Dermis microvascular lymphatic vessel endothelial cell (primary cell): Measurements from ENCODE around the gene ESF1. TPM values are rescaled to one million over a fixed set of nuclear protein-coding genes. Genes with fewer than 3 reads are reported as not detected.
"Not testable (repeated sequence)": the region's sequence is repeated elsewhere in the genome, so short reads cannot be mapped to it uniquely, and the experiment has no call there.

Experiments
- DNase-seq, 2 donors: peaks; one replicate each; pipeline versions ENCODE4 v3.0.0 to v3.0.0-alpha.2; 2010; ENCODE audit warnings: low read depth in 2 of 2
- total RNA-seq: library from RNA; depleted of rRNA; stranded (reverse); fragments of >200 nt; gene quantifications from 2 replicates; pipeline ENCODE4 v1.2.1, GENCODE V29; 2014

Gene ESF1
- total RNA-seq, 1 donor from 2014 or later, result 4.5 TPM

GRCh38 chr20:13739731-13740649, 44.7 kb downstream of the ESF1 start:
- DNase-seq, result no peak

GRCh38 chr20:13738187-13738586, 46.5 kb downstream of the ESF1 start:
- DNase-seq, result not testable (repeated sequence)

GRCh38 chr20:13736436-13737191, 48.1 kb downstream of the ESF1 start:
- DNase-seq, result no peak

GRCh38 chr20:13735826-13736225, 48.9 kb downstream of the ESF1 start:
- DNase-seq, result no peak

DNA sequence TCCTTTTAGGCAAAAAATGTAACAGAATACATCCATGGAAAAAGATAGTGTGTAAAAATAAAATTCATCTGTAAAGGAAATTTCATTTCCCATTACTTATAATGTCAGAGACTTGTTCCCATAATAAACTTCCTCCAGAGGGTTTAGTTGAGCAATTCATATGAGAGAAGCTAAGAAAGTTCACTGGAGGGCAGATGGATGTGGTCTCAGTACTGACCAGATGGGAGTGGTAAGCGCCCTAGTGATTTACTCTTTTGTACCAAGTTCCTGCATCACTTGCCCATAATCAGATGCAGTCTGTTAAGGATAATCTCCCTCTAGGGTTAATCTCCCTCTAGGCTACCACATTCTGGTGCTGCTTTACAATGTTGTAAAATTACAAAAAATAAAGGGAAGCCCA, 61.7 kb downstream of the ESF1 start:
- DNase-seq, result no peak

GRCh38 chr20:13718171-13718570, 66.5 kb downstream of the ESF1 start:
- DNase-seq, result no peak

DNA sequence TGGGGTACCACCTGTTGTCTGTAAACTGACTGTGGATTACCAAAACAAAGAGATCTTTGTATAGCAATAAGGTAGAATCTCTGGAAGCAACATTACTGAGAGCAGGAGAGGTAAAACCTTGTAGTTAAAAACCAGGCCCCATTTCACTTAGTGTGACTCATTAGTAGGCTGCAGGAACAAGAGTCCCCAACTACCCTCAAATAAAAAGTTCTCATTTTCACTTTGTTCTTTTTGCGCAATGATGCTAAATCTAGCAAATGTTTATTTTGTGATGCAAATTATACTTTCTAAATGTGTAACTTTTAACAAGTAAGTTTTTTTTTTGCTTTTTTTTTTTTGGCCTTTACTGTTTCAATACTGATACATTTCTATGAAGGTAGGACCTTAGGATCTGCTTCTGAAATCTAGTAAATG, 67.1 kb downstream of the ESF1 start:
- DNase-seq, result no peak

DNA sequence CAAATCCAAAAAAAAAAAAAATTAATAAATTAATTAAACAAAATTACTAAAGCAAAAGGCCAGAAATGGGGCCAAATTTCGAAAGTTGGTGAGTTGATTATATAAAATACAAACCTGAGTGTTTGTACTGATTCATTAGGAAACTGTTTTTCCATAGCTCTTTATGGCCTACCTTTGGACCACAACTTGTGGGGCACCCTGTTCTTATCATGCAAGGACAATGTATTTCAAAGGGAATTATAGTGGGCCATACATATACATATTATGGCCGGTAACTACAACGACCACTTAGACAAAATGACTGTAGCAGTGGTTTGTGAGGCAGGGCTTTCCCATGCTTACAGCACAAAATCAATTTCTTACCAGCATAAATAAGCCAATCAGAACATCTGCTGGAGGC, 69.5 kb downstream of the ESF1 start:
- DNase-seq, result no peak

GRCh38 chr20:13708234-13708633, 76.5 kb downstream of the ESF1 start:
- no peak for DNase-seq

DNA sequence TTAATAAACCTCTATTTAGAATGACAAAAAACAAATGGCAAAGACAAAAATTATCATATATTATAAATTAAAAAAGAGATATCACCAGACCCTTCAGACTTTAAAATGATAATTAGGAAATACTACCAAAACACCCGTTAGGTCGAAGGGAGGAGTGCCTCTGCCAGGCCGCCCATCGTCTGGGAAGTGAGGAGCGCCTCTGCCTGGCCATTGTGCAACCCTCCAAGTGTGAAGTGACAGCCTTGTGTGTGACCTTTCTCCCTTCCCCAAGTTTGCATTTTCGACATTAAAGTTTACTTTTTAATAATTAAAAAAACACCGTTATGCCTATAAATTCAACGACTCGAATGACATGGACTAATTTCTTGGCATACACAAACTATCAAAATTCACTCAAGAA, 81.5 kb downstream of the ESF1 start:
- no peak for DNase-seq

DNA sequence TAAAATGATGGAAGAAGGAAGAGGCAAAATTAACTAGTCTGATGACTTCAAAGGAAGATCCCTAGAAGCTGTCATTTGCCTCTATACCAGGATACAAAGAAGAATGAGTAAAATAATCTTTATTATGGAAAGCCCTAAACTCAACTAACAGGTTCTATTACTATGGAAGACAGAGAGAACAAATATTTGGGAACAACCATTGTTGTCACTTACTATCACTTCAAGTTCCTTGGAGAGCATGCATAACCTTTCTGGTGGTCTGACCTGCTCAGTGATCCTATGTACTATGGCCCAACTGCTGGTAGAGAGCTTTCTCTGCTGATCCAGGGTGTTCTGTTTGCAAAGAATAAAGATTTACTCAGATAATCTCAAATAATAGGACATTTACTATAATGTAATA, 83.2 kb downstream of the ESF1 start:
- no peak for DNase-seq

DNA sequence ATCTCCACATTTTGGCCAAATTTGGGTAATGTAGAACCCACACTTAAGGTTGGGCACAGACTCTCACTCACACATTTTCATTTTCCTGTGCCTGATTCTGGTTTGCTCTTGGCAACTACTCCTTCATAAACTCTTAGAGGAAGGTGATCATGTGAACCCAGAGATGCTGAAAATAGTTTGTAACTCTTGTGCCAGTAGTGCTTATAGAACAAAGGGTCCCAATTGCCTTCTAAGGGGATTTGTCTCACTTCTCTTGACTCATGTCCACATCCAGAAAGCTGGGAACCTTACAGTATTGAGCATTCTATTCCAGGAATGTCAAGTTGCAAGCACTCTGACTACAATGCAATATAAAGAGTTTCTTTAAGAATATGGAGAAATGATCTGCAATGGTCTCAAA, 84.0 kb downstream of the ESF1 start:
- DNase-seq, result no peak

DNA sequence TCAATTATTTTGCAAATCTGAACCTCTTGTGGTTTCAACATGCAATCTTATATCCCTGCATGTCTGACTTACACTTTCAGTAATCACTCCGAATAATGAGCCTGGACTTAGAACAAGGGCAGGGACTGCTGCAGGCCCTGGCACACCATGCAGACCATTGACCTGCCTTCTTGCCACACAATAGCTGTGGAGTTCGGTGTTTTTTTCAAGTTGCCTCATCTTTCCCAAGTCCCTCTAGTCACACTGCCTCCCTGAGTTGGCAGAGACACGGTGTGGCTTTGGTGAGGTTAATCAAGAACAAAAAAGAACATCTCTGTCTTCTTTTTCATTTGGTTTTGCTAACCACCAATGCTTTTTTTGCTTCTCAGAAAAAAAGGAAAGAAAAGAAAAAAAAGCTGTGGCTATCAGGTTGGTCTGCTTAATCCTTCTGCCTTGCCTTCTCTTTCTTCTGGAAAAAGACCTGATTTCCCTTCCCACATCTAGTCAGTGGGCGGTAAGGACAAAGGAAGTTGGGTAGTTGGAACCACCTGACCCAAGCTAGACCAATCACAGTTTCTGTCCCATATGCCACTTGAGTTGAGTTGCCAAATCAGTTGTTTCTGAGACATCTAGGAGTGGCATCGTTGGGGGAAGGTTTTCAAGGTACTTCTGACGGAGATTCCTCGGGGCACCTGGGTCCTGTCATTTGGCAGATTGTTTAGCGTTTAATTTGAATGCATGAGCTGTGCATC, 90.1 kb downstream of the ESF1 start:
- no peak for DNase-seq

DNA sequence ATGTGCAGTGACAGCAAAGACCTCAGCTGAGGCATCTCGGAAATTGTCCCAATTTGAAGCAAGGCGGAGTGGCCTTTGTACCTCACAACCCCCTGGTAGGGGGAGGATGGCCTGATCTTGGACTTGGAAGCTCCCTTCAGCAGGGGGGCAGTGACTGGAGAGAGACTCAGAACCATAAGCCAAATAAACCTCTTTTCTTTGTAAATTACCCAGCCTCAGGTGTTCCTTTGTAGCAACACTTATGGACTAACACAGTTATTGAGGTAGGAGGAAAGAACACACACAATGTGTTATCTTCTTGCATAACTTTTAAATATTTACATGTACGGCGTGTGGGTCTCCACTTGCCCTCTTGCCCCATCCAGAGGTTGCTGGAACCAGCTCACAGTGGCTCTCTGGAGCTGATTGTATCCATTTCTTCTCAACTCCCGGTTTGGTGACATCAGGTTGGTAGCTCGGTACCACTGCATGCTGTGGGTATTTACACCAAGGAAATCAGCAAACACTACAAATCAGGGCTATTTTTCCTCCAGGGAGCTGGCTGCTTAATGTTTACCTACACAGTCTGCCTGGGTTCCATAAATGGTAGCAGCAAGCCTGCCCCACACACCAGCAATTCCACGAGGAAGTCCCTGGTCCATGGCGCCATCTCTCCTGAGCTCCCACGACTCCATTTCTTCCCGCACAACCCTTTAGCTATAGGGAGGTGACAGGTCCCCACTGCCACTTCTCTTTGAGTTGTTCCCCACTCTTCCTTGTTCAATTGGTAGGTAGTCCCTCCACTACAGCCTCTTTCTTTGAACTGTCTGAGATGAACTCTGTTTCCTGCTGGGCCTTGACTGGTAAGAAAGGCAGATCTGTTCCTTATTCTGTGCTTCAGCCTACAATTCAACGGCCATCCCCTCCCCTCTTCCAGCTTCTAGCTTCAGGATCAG, 91.7 kb downstream of the ESF1 start:
- DNase-seq, result no peak

DNA sequence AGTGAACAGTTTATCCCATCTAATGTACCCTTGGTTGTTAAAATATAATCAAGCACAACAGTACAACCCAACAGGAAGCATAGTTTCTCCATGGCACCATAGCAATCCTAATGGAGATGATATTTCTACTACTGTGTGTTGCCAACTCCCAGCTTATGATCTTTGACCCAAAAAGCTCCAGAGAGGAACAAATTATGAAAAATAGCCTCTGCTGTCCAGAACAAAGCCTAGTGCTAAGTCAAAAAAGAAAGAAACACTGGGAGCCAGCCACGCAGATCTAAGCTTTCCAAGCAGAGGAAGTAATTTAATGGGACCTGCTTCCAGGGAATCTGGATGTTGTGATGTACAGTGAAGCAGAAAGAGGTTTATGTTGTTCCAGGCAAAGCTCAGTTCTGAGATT, 93.8 kb downstream of the ESF1 start:
- DNase-seq, result no peak

- DNase-seq, result no peak
Observed at GRCh38 chr20:13687815-13688214, 96.9 kb downstream of the ESF1 start.

GRCh38 chr20:13685623-13686022, 99.1 kb downstream of the ESF1 start:
- no peak for DNase-seq

DNA sequence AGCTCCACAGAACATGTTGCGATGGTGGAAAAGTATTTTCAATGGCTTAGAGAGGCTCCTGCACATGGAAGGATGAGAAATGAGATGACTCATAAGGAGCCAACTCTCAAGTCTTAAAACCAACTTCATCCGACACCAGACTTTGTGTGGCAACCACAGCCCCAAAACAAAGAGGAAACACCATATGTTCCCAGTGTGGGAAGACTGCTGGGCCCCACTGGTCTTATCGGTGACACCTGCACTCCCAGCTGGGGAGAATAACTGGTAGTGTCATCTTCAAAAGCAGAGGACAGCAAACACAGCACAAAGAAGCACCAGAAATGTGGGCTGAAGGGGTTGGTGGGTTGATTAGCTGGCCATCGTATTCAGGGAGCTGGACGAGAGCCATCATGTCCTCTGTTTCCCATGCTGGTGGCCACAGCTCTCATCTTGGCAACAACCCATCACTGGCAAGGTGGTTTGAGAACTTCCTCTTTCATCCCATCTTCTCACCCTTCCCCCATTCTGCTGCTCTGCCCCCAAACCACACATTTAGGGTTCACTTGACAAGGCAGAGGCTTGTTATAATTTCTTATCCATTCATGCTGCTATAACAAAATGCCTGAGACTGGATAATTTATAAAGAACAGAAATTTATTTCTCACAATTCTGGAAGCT, 100.0 kb downstream of the ESF1 start:
- DNase-seq, result no peak

- DNase-seq, result no peak
Observed at GRCh38 chr20:13683833-13684232, 100.9 kb downstream of the ESF1 start.
